Coronary artery (tissue), 2 donors: ENCODE data around the gene ASTN1.

Source experiments
- DNase-seq: peaks from one replicate; pipeline ENCODE4 v3.0.0-alpha.2; 2017; ENCODE audit warnings: low spot score
- H3K27ac ChIP-seq, 2 donors: fragments of 200-600 bp; sonication (generic); one replicate each; pipeline ENCODE4 v1.5.1; 2016 to 2019
- H3K4me3 ChIP-seq: fragments of 200-600 bp; sonication (generic); 2 replicates; pipeline ENCODE4 v1.5.1; 2016; ENCODE audit warnings: mild to moderate bottlenecking, moderate library complexity
- CTCF ChIP-seq: fragments of 200-600 bp; sonication (generic); IDR thresholded peaks from one replicate; pipeline ENCODE4 v1.5.1; 2019; ENCODE audit warnings: antibody characterized with exemption

Gene ASTN1

GRCh38 chr1:177069490-177069889 lies 95.0 kb downstream of the ASTN1 start:
- no peak for DNase-seq
- Histone ChIP-seq H3K4me3 (no peak overlapping the region), H3K27ac (no peak overlapping the region)
- TF ChIP-seq CTCF, result no peak

- no peak overlapping the region for H3K27ac ChIP-seq
- no peak overlapping the region for H3K4me3 ChIP-seq
- no peak for TF ChIP-seq CTCF
- DNase-seq, result no peak
Measured at GRCh38 chr1:177067752-177068410, 96.6 kb downstream of the ASTN1 start.

DNA sequence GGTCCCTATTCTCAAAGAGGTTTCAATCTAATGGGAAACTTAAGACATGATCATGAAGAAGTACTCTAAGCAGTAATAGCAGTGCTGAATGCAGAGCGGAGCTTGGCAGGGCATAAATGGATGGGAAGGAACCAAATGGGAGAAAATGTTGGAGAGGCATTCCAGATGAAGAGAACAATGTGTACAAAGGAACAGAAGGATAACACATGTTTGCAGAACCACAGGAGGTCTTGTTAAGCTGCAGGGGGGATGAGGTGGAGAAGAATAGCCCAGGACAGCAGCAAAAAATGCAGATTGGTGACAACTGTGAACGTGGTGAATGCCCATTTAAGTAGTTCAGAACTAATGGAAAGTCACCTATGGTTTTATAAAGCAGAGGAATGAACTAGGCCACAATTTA lies 99.1 kb downstream of the ASTN1 start:
- DNase-seq, result no peak
- TF ChIP-seq CTCF, result no peak
- no peak overlapping the region for H3K4me3 ChIP-seq

DNA sequence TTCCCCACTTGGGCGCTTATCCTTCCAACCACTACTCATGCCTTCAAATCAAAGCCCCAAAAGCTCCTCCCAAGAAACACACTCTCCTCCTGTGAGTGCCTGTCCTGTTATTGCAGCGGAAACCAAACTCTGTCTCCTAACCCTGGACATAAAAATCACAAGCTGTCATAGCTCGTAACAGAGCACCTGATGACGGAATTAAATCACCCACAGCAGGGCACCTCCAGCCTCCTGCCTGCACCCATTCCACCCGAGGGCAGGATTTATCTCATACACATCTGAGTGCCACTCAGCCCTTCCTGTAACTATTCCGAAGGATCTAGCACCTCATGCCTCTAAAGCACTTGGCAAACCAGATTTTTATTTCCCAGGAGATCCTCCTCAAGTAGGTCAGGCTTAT lies 100.9 kb downstream of the ASTN1 start:
- Histone ChIP-seq H3K4me3 (no peak overlapping the region), H3K27ac (no peak overlapping the region)
- no peak for DNase-seq
- TF ChIP-seq CTCF, result no peak

More for the DNA sequence above, 99.1 kb downstream of the ASTN1 start:
- no peak overlapping the region for H3K27ac ChIP-seq

DNA sequence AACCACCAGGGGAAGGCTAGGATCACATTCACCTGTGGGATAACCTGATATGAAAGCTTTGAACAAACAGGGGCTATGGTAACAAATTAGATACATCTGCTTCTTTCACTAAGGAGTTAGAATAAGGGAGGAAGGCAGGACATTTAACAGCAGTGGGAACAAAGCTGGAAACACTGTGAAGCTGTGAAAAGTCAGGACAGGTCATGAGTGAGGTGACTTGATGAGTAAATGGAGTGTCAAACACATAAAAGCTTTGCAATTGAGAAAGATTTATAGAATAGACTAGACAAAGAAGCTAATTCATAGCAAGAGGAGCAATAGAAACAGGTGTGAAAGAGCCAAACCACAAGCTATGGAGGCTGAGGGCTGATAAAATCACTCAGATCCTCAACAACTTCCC lies 110.0 kb downstream of the ASTN1 start:
- DNase-seq, result no peak
- no peak for TF ChIP-seq CTCF
- no peak overlapping the region for H3K4me3 ChIP-seq
- H3K27ac ChIP-seq, result no peak overlapping the region

DNA sequence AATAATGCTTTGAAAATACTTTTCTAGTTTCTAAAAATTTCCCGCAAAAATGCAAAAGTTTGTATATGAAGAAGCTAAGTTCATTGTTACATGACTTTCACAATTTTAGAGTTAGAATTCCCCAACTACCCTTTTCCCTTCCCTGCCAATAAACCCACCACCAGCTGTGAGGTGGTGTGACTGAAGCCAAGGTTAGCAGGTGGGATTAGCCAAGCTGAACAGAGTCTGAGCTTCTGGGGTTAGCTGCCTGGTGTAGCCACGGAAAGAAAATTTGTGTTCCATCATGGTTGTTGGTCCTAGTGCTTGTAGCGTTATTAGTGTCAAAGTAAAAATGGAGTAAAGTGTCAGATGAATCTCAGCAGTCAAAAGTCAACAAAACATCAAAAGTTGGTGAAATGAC lies 110.9 kb downstream of the ASTN1 start:
- no peak for DNase-seq
- Histone ChIP-seq H3K4me3 (no peak overlapping the region), H3K27ac (no peak overlapping the region)
- no peak for TF ChIP-seq CTCF

DNA sequence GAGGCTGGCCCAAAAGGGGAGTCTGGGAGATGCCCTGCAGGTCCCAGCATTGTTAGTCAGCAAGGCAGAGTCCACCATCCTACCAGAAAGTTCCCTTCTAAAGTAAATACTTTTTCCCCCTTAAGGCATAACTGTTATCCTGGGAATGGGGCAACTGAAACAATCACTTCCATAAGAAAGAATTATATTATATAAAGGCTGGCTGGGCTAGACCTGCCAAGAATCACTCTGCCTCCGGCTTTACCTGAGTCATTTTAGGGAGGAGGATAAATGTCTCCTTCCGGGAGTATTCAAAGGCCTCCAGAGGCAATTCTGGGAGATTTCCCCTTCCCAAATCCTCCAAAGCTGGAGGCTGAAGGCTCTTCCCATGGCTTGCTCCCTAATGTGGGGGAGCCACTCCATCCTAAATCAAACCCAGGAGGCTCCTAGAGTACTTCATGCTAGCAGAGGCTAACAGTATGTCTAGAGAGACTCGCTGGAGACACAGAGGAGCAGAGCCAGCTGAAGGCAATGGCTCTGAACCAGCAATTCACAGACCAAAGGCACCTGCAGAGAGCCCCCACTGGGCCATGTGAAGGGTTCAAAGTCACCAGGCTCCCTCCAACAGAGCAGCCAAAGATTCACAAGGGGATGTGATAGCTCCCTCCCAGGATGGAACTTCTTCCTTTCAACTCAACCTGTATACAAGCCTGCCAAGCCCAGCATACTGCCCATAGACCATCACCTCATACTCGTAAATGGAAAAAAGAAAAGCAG lies 116.0 kb downstream of the ASTN1 start:
- TF ChIP-seq CTCF, result no peak
- no peak overlapping the region for H3K27ac ChIP-seq
- H3K4me3 ChIP-seq, result no peak overlapping the region
- DNase-seq, result no peak
